GM19467 (cell line): ENCODE measurements around the gene GSAP.
A peak's percentile ranks its signal among the peaks of the same experiment; 100 is the strongest.
"Not testable (repeated sequence)": the region's sequence is repeated elsewhere in the genome, so short reads cannot be mapped to it uniquely, and the experiment has no call there.

Experiments
- ATAC-seq: cut with Tn5 transposase; IDR thresholded peaks from one replicate; pipeline ENCODE4 v1.9.1; 2021; ENCODE audit warnings: mild to moderate bottlenecking, moderate library complexity; ENCODE audit not compliant: unreplicated experiment

GSAP gene

GRCh38 chr7:77289387-77289786 lies 126.8 kb downstream of the GSAP start:
- no peak for ATAC-seq

GRCh38 chr7:77288676-77289320 lies 127.4 kb downstream of the GSAP start:
- no peak for ATAC-seq

DNA sequence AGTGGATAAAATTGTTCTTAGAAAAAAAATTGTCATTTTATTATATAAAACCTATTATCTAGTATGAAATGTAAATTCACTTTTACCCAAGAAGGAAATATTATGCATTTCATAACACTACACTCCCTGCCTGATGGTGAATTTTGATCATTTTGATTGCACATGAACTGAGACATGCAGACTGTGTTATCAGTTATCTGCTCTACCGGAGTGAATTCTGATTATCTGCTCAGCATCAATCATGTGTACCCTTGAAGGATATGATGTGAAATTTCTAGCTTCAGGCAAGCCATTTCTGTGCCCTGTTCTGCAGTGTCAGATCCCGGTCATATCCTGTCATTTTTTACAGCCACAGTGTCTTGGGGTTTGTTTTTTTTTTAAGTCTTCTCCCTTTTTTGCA lies 131.5 kb downstream of the GSAP start:
- no peak for ATAC-seq

DNA sequence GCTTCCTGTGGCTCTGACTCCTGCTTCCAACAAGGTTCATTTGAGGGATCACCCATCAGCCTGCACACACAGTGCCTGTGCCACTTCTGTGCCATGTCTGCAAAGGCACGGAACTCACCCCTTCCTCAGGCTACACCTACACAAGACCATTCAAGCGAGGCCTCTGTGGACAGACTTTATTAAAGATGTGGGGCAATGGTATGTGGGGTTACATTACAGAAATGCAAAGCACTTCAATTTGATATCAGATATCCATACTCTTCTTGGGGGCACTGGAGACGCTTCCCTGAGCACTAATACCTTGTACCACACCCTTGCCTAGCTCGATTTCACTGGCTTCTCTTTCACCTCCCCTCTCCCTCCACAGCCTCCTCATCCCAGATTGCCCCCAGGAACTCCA lies 132.1 kb downstream of the GSAP start:
- ATAC-seq = no peak

DNA sequence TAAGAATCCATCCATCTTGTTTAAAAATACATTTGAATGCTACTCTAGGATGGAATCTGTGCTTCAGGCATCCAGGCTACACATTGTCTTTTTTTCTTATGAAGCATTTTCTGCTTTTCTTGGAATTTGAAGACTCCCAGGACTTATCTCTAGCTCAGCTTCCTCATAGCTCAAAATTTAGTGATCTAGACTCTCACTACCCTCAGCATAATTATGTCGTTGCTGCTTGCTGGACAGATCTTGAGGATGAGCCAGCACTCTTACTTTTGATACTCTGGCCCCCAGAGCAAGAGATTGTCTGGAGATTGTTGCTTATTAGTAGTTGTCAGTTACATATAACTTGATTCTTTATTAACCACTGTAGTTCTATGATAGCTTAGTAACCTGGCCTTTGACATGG lies 133.3 kb downstream of the GSAP start:
- ATAC-seq = no peak

DNA sequence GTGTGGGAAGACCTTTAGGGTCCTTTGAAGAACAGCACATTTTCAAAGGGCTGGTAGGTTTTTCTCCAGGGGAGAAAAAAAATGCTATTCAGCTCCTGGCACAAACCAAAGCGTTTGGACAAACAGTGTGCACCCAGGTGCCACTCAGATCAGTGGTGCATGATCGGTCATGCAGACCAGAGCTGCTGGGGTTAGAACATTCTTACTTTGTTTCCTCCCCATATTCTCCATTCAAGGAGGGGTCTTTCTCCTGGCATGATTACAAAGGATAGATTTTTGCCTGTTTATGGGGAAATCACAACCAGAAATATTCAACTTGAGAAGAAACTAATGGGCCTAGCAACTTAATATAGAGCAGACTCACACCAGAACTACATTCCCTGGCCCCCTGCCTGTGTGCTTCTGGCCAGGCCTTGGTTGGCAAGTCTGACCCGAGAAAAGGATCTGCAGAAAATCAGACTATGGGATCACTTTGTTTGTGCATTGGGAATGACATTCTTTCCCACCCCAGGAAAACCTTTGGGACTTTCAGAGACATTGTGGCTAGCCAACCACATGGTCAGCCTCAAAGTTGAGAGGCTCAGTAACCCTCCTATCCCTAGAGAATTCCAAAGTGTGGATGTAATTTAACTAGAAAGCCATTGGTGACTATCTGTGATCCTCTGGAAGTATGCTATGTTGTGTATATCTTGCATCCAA lies 134.2 kb downstream of the GSAP start:
- ATAC-seq = no peak

GRCh38 chr7:77276120-77276519 lies 140.0 kb downstream of the GSAP start:
- ATAC-seq = no peak

GRCh38 chr7:77275663-77276062 lies 140.5 kb downstream of the GSAP start:
- ATAC-seq = not testable (repeated sequence)

DNA sequence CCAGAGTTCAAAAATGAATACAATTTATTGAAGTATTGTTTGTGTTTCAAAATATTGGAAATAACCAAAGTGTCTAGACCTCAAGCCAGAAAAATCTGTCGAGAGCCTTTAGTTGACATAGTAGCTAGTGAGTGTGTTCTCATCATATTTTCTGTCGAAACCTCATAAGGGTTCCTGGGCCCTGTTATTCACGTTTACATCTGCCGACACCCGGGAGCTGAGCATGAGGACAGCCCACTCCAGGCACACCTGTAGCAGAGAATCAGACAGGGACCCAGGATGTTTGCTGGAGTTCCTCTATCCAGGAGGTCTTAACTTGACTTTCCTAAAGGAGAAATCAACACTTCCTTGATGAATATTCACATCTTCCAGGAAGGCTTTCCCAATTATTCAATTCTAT lies 144.4 kb downstream of the GSAP start:
- ATAC-seq = no peak

- no peak for ATAC-seq
Observed at GRCh38 chr7:77270094-77270480, 146.1 kb downstream of the GSAP start.

- peak; percentile 68 for ATAC-seq
Observed at GRCh38 chr7:77269360-77270093, 146.6 kb downstream of the GSAP start.

DNA sequence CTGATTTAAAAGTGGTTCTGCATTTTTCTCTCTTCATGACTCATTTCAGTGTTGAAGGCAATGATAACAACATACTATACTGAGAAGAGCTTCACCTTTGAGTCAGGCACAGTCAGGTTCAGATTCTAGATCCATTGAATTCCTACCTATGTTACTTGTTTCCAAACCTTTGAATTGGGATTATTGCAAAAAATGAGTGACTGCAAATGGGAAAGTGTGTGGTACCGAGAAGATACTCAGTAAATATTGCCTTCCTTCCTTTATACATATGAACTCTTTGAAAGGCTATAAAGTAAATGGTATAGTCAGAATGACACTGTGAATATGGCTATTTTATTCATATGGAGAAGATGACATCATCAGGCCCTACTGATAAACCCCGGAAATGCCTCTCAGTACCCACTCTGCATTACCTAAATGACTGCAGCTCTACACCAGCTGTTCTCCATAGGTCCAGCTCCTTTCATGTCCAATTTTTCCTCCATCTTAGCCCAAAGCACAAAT lies 149.8 kb downstream of the GSAP start:
- peak; percentile 57 for ATAC-seq

DNA sequence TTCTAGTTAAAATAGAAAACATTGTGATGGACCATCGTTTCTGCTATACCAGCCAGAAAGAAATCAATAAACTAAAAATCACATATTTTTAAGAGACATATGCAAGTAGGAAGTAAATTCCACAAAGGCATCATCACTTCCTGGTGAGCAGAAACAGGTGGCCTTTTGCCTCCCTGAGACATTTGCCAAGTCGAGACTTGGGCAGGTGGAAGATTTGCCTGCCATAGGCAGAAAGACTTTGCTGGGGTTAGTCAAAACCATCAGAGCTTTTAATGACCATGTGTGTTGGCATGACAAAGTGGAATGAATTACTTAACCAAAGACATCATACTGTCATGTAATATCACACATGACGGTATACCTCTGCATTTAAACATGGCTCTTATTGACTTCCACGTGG lies 150.5 kb downstream of the GSAP start:
- ATAC-seq = no peak

- ATAC-seq = no peak
Observed at GRCh38 chr7:77262316-77262715, 153.8 kb downstream of the GSAP start.
